Measurements from ENCODE around the gene IL10RA. TPM values are rescaled to one million over a fixed set of nuclear protein-coding genes. Genes with fewer than 3 reads are reported as not detected.

The IL10RA gene
- total and polyA plus RNA-seq, 12 donors = 2.0 to 29.9 (median 3.8) TPM

Other genes starting within 250 kb of the IL10RA start
- 1 to 10 TPM in 3 of 10 donors, under 1 TPM in 7; 0.23 to 1.5 (median 0.57) TPM for gene DSCAML1, start 189.2 kb upstream of the IL10RA start, total RNA-seq
- under 1 TPM; 0.16 to 0.88 TPM for gene DSCAML1, start 189.2 kb upstream of the IL10RA start, polyA plus RNA-seq
- 1 to 10 TPM in 7 of 10 donors, under 1 TPM in 3; 0.40 to 3.2 (median 1.4) TPM for gene FXYD2, start 161.7 kb upstream of the IL10RA start, total RNA-seq
- gene FXYD2, start 161.7 kb upstream of the IL10RA start, polyA plus RNA-seq = 1 to 10 TPM; 1.9 to 6.0 TPM
- 10 to 100 TPM; 22.0 to 42.5 (median 30.4) TPM for gene FXYD6, start 109.7 kb upstream of the IL10RA start, total RNA-seq
- gene FXYD6, start 109.7 kb upstream of the IL10RA start, polyA plus RNA-seq = 10 to 100 TPM; 62.3 to 65.2 TPM
- gene TMPRSS13, start 57.0 kb upstream of the IL10RA start, total RNA-seq = under 1 TPM in 3 of 10 donors, not detected in 7; 0.07 to 0.32 (median 0.18) TPM
- gene TMPRSS13, start 57.0 kb upstream of the IL10RA start, polyA plus RNA-seq = under 1 TPM; 0.03 to 0.22 TPM
- gene TMPRSS4, start 90.7 kb downstream of the IL10RA start, total RNA-seq = 1 to 10 TPM in 2 of 10 donors, under 1 TPM in 1, not detected in 7; 0.34 to 1.4 (median 1.3) TPM
- under 1 TPM in 1 of 2 donors, not detected in 1; 0.36 TPM for gene TMPRSS4, start 90.7 kb downstream of the IL10RA start, polyA plus RNA-seq
- not detected for gene SMIM35, start 100.6 kb downstream of the IL10RA start, total RNA-seq
- not detected for gene SMIM35, start 100.6 kb downstream of the IL10RA start, polyA plus RNA-seq
- gene SCN4B, start 166.4 kb downstream of the IL10RA start, total RNA-seq = 10 to 100 TPM in 5 of 10 donors, 1 to 10 TPM in 5; 5.7 to 17.5 (median 10.3) TPM
- gene SCN4B, start 166.4 kb downstream of the IL10RA start, polyA plus RNA-seq = 1 to 10 TPM; 5.4 to 8.8 TPM
- 10 to 100 TPM in 8 of 10 donors, 1 to 10 TPM in 2; 5.3 to 26.7 (median 20.9) TPM for gene SCN2B, start 190.2 kb downstream of the IL10RA start, total RNA-seq
- gene SCN2B, start 190.2 kb downstream of the IL10RA start, polyA plus RNA-seq = 1 to 10 TPM; 2.9 to 6.6 TPM
- 10 to 100 TPM in 1 of 10 donors, 1 to 10 TPM in 8, under 1 TPM in 1; 0.50 to 19.5 (median 2.1) TPM for gene JAML, start 238.6 kb downstream of the IL10RA start, total RNA-seq
- 1 to 10 TPM; 1.2 to 2.3 TPM for gene JAML, start 238.6 kb downstream of the IL10RA start, polyA plus RNA-seq

Data from heart right ventricle (tissue), 12 donors.